Measurements from ENCODE around the gene AXL. TPM values are rescaled to one million over a fixed set of nuclear protein-coding genes. Genes with fewer than 3 reads are reported as not detected.

The AXL gene
- total and polyA plus RNA-seq, 9 of the 15 experiments (the other 6 are each of a cell fraction or from before 2014, with no cell fraction given), result 0.80 to 6.6 (median 1.6) TPM

- ChIA-PET POLR2A (no interaction called here), CTCF (ENCODE audit: low intra/inter-chr PET ratio) (no interaction called here)
- 54% methylated on average over 6 of the region's 6 CpGs for WGBS (ENCODE audit: insufficient coverage, low coverage, missing lambda C conversion rate)
- no peaks in the 10 kb centered on the region for H3K36me3 ChIP-seq (ENCODE audit: control insufficient read depth, insufficient read depth, low read length)
- no peak overlapping the region for H3K4me2 ChIP-seq (ENCODE audit: insufficient read depth, low read length)
- peaks cover 5 to 41% of the 10 kb centered on the region in 2 experiments for H3K27me3 ChIP-seq (ENCODE audit: control insufficient read depth in 2 of 2, insufficient read depth in 2 of 2, low read length in 2 of 2)
- FAIRE-seq, result no peak
- ATAC-seq, result no peak
- H3K79me2 ChIP-seq (ENCODE audit: control insufficient read depth, insufficient read depth, low read length), result no peaks in the 10 kb centered on the region
- no peaks in the 10 kb centered on the region; the same call in 1 of the 2 replicates for H4K20me1 ChIP-seq (replicated peaks; ENCODE audit: control insufficient read depth, insufficient read depth, low read length)
- no peaks in the 10 kb centered on the region for H3K9me1 ChIP-seq (ENCODE audit: control insufficient read depth, insufficient read depth, low read length)
- DNase-seq (ENCODE audit: extremely low read depth in 1 of 4, low spot score in 3 of 4), result no peak
- H2AFZ ChIP-seq (ENCODE audit: low read depth, low read length), result no peak overlapping the region
- no TSS peak for BruUV-seq (replicated peaks)
- TF ChIP-seq SAP30 (IDR thresholded peaks at IDR 0.05; ENCODE audit: borderline replicate concordance, insufficient read depth, low read depth, low read length, poor library complexity, severe bottlenecking) (no peak), ZSCAN32 (CRISPR knock-in tag; IDR thresholded peaks at IDR 0.05) (no peak), ZFP36 (IDR thresholded peaks at IDR 0.05; ENCODE audit: low read depth, low read length, partially characterized antibody) (peak; percentile 52)
- TF ChIP-seq, protein P1, sequence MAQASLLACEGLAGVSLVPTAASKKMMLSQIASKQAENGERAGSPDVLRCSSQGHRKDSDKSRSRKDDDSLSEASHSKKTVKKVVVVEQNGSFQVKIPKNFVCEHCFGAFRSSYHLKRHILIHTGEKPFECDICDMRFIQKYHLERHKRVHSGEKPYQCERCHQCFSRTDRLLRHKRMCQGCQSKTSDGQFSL (CRISPR knock-in tag; IDR thresholded peaks at IDR 0.05), result no peak
- TF ChIP-seq, protein P1 (tag; IDR thresholded peaks at IDR 0.05), result no peak
- 0 out of 2 replicates have a peak, but pooled peaks cover 3% of the 10 kb centered on the region for H3K9me3 ChIP-seq (replicated peaks; ENCODE audit: control insufficient read depth, insufficient read depth, low read depth, low read length)
- in situ Hi-C loops (cut with MboI), result no loop called here
- H3K4me1 ChIP-seq (replicated peaks in 1 of 2; ENCODE audit: control insufficient read depth in 2 of 2, insufficient read depth in 2 of 2, low read length in 2 of 2), result no peaks in the 10 kb centered on the region
- H3K9ac ChIP-seq (ENCODE audit: insufficient read depth in 1 of 2, low read depth in 2 of 2, low read length in 2 of 2), result no peak overlapping the region; a peak in 1 of 4 replicates
- no peak overlapping the region for H3K27ac ChIP-seq (ENCODE audit: extremely low read depth, low read depth, low read length)
- intact Hi-C loops (cut with micrococcal nuclease), result no loop called here
- no peak overlapping the region for H3K4me3 ChIP-seq
These were observed 34.6 kb downstream of the AXL start for GRCh38 chr19:41253660-41254059.

- H3K36me3 ChIP-seq (ENCODE audit: control insufficient read depth, insufficient read depth, low read length), result no peaks in the 10 kb centered on the region
- in situ Hi-C loops (cut with MboI) (no loop called here), intact Hi-C loops (cut with micrococcal nuclease) (no loop called here)
- no peaks in the 10 kb centered on the region for H3K9me1 ChIP-seq (ENCODE audit: control insufficient read depth, insufficient read depth, low read length)
- peaks cover 5 to 48% of the 10 kb centered on the region in 2 experiments for H3K27me3 ChIP-seq (ENCODE audit: control insufficient read depth in 2 of 2, insufficient read depth in 2 of 2, low read length in 2 of 2)
- CTCF ChIA-PET (ENCODE audit: low intra/inter-chr PET ratio), result no interaction called here
- BruUV-seq (replicated peaks), result no TSS peak
- TF ChIP-seq, protein P2, sequence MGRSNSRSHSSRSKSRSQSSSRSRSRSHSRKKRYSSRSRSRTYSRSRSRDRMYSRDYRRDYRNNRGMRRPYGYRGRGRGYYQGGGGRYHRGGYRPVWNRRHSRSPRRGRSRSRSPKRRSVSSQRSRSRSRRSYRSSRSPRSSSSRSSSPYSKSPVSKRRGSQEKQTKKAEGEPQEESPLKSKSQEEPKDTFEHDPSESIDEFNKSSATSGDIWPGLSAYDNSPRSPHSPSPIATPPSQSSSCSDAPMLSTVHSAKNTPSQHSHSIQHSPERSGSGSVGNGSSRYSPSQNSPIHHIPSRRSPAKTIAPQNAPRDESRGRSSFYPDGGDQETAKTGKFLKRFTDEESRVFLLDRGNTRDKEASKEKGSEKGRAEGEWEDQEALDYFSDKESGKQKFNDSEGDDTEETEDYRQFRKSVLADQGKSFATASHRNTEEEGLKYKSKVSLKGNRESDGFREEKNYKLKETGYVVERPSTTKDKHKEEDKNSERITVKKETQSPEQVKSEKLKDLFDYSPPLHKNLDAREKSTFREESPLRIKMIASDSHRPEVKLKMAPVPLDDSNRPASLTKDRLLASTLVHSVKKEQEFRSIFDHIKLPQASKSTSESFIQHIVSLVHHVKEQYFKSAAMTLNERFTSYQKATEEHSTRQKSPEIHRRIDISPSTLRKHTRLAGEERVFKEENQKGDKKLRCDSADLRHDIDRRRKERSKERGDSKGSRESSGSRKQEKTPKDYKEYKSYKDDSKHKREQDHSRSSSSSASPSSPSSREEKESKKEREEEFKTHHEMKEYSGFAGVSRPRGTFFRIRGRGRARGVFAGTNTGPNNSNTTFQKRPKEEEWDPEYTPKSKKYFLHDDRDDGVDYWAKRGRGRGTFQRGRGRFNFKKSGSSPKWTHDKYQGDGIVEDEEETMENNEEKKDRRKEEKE (IDR thresholded peaks at IDR 0.05; ENCODE audit: borderline replicate concordance in 1 of 2, control insufficient read depth in 1 of 2, low read depth in 2 of 2, low read length in 1 of 2), result no peak
- TF ChIP-seq, protein P3, sequence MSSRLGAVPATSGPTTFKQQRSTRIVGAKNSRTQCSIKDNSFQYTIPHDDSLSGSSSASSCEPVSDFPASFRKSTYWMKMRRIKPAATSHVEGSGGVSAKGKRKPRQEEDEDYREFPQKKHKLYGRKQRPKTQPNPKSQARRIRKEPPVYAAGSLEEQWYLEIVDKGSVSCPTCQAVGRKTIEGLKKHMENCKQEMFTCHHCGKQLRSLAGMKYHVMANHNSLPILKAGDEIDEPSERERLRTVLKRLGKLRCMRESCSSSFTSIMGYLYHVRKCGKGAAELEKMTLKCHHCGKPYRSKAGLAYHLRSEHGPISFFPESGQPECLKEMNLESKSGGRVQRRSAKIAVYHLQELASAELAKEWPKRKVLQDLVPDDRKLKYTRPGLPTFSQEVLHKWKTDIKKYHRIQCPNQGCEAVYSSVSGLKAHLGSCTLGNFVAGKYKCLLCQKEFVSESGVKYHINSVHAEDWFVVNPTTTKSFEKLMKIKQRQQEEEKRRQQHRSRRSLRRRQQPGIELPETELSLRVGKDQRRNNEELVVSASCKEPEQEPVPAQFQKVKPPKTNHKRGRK (tag; IDR thresholded peaks at IDR 0.05), result peak; percentile 84
- H3K9me3 ChIP-seq (replicated peaks; ENCODE audit: control insufficient read depth, insufficient read depth, low read depth, low read length), result no peaks in the 10 kb centered on the region
- no peak for ATAC-seq
- H3K9ac ChIP-seq (ENCODE audit: insufficient read depth in 1 of 2, low read depth in 2 of 2, low read length in 2 of 2), result no peak overlapping the region
- no peaks in the 10 kb centered on the region; the same call in 1 of the 2 replicates for H4K20me1 ChIP-seq (replicated peaks; ENCODE audit: control insufficient read depth, insufficient read depth, low read length)
- H3K4me1 ChIP-seq (replicated peaks in 1 of 2; ENCODE audit: control insufficient read depth in 2 of 2, insufficient read depth in 2 of 2, low read length in 2 of 2), result no peaks in the 10 kb centered on the region
- no peak overlapping the region for H3K4me2 ChIP-seq (ENCODE audit: insufficient read depth, low read length)
- H3K4me3 ChIP-seq, result no peak overlapping the region
- no peaks in the 10 kb centered on the region for H3K79me2 ChIP-seq (ENCODE audit: control insufficient read depth, insufficient read depth, low read length)
- no peak for DNase-seq (ENCODE audit: extremely low read depth in 1 of 4, low spot score in 3 of 4)
- POLR2A ChIA-PET, result no interaction called here
- FAIRE-seq, result no peak
- no peak overlapping the region for H2AFZ ChIP-seq (ENCODE audit: low read depth, low read length)
- H3K27ac ChIP-seq (ENCODE audit: extremely low read depth, low read depth, low read length), result no peak overlapping the region
These were observed 36.1 kb downstream of the AXL start for GRCh38 chr19:41255171-41255570.
